ENCODE results near the gene KCTD16.

KCTD16 gene

DNA sequence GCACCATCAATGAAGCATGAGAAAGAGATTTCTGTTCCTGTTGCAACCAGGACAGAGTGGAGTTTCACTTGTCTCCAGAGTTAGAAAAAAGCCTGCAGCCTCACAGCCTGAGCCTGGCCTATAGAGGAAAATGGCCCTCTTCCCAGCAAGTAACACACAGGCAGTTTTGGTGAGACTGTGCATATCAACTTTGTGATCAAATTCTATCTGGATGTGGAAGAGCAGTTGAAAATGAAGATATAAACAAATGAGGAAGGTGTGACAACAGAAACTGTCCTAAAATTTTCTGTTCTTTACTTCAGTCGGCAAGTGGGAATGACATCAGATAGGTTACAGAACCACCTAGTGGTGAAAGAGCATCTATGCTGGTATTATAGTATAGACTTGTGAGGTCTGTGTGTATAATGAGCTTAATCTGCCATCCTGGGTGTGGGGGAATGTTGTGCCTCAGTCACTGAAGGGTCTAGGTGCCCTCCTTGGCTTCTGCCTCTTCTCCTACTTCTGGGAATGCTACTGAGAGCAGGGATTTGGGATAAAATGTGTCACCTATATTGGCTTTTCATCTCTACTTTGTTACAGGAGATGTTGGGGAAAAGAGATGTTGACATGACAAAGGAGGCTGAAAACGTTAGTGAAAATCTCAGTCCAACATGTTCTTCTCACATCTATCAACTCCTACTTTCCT lies 28.4 kb upstream of the KCTD16 start:
- TF ChIP-seq, protein P1, sequence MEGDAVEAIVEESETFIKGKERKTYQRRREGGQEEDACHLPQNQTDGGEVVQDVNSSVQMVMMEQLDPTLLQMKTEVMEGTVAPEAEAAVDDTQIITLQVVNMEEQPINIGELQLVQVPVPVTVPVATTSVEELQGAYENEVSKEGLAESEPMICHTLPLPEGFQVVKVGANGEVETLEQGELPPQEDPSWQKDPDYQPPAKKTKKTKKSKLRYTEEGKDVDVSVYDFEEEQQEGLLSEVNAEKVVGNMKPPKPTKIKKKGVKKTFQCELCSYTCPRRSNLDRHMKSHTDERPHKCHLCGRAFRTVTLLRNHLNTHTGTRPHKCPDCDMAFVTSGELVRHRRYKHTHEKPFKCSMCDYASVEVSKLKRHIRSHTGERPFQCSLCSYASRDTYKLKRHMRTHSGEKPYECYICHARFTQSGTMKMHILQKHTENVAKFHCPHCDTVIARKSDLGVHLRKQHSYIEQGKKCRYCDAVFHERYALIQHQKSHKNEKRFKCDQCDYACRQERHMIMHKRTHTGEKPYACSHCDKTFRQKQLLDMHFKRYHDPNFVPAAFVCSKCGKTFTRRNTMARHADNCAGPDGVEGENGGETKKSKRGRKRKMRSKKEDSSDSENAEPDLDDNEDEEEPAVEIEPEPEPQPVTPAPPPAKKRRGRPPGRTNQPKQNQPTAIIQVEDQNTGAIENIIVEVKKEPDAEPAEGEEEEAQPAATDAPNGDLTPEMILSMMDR (conservative IDR thresholded peaks at IDR 0.05; ENCODE audit: low read depth, low read length) = peak; percentile 78
- DNase-seq (ENCODE audit: low read depth) = no peak
- no peak overlapping the region for H3K4me3 ChIP-seq (ENCODE audit: low read length)

DNA sequence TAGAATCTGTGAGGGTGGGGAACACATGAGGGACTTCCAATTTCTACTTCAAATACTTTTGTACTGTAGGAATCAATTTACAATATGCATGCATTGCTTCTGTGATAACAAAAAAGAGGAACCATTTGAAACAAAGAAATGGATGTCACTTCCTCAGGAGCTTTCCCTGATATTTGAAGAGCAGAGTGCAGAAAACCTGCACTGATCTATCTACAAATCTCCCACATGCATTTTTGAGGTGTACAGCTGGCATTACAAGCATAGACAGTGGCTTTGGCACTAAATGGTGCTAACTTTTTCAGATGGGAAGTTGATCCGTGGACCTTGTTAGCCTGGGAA lies 27.9 kb upstream of the KCTD16 start:
- TF ChIP-seq, protein P1 (conservative IDR thresholded peaks at IDR 0.05; ENCODE audit: low read depth, low read length) = no peak

GRCh38 chr5:144143625-144144024 lies 27.0 kb upstream of the KCTD16 start:
- no peak for DNase-seq (ENCODE audit: low read depth)
- H3K4me3 ChIP-seq (ENCODE audit: low read length) = no peak overlapping the region
- TF ChIP-seq, protein P1 (conservative IDR thresholded peaks at IDR 0.05; ENCODE audit: low read depth, low read length) = no peak

More for the DNA sequence above, 27.9 kb upstream of the KCTD16 start:
- H3K4me3 ChIP-seq (ENCODE audit: low read length) = no peak overlapping the region
- DNase-seq (ENCODE audit: low read depth) = no peak

- TF ChIP-seq, protein P1 (conservative IDR thresholded peaks at IDR 0.05; ENCODE audit: low read depth, low read length) = no peak
- no peak for DNase-seq (ENCODE audit: low read depth)
- H3K4me3 ChIP-seq (ENCODE audit: low read length) = no peak overlapping the region
Observed at GRCh38 chr5:144144956-144145751, 25.5 kb upstream of the KCTD16 start.

DNA sequence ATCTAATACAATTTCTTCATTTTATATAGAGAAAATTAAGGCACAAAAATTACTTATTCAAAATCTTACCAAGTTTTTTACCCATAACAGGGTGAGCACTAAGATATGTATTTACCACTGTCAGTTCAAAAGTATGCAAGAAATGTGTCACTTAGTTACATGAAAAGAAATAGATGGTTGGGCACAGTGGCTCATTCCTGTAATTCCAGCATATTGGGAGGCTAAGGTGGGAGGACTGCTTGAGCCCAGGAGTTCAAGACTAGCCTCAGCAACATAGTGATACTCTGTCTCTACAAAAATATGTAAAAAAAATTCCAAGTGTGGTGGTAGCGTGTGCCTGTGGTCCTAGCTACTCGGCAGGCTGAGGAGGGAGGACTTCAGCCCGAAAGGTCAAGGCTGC lies 19.6 kb upstream of the KCTD16 start:
- DNase-seq (ENCODE audit: low read depth) = no peak
- no peak overlapping the region for H3K4me3 ChIP-seq (ENCODE audit: low read length)
- TF ChIP-seq, protein P1 (conservative IDR thresholded peaks at IDR 0.05; ENCODE audit: low read depth, low read length) = no peak

GRCh38 chr5:144156767-144157171 lies 13.9 kb upstream of the KCTD16 start:
- TF ChIP-seq, protein P1 (conservative IDR thresholded peaks at IDR 0.05; ENCODE audit: low read depth, low read length) = no peak
- DNase-seq (ENCODE audit: low read depth) = no peak
- no peak overlapping the region for H3K4me3 ChIP-seq (ENCODE audit: low read length)

- no peak overlapping the region for H3K4me3 ChIP-seq (ENCODE audit: low read length)
- TF ChIP-seq, protein P1 (conservative IDR thresholded peaks at IDR 0.05; ENCODE audit: low read depth, low read length) = no peak
- no peak for DNase-seq (ENCODE audit: low read depth)
Observed at GRCh38 chr5:144162686-144163085, 8.0 kb upstream of the KCTD16 start.
